ENCODE data around the gene SORL1. TPM values are rescaled to one million over a fixed set of nuclear protein-coding genes. Genes with fewer than 3 reads are reported as not detected.

Gene SORL1
- total RNA-seq, 1 donor from 2014 or later, result 39.0 TPM

- no peak for DNase-seq (ENCODE audit: extremely low spot score, unreplicated experiment)
- Mint-ChIP-seq H3K4me3 (no peak overlapping the region), H3K4me1 (ENCODE audit: unreplicated experiment) (peaks cover 4% of the 10 kb centered on the region), H3K36me3 (no peaks in the 10 kb centered on the region), H3K9me3 (no peaks in the 10 kb centered on the region), H3K27me3 (peaks cover 9% of the 10 kb centered on the region), H3K27ac (no peak overlapping the region)
- no peak for TF ChIP-seq CTCF (conservative IDR thresholded peaks at IDR 0.05)
Observed at GRCh38 chr11:121422675-121423074, 29.4 kb upstream of the SORL1 start.

GRCh38 chr11:121425828-121426227 is 26.3 kb upstream of the SORL1 start:
- Mint-ChIP-seq H3K9me3 (no peaks in the 10 kb centered on the region), H3K36me3 (no peaks in the 10 kb centered on the region), H3K4me3 (no peak overlapping the region), H3K4me1 (ENCODE audit: unreplicated experiment) (peaks cover 9% of the 10 kb centered on the region), H3K27ac (no peak overlapping the region), H3K27me3 (peaks cover 15% of the 10 kb centered on the region)
- no peak for TF ChIP-seq CTCF (conservative IDR thresholded peaks at IDR 0.05)
- DNase-seq (ENCODE audit: extremely low spot score, unreplicated experiment), result no peak

GRCh38 chr11:121426476-121427399 is 25.4 kb upstream of the SORL1 start:
- no peak for DNase-seq (ENCODE audit: extremely low spot score, unreplicated experiment)
- Mint-ChIP-seq H3K27ac (no peak overlapping the region), H3K9me3 (no peaks in the 10 kb centered on the region), H3K4me3 (peak overlapping the region; percentile 74), H3K27me3 (peaks cover 15% of the 10 kb centered on the region), H3K4me1 (ENCODE audit: unreplicated experiment) (peaks cover 9% of the 10 kb centered on the region), H3K36me3 (no peaks in the 10 kb centered on the region)
- peak; percentile 35 for TF ChIP-seq CTCF (conservative IDR thresholded peaks at IDR 0.05)

GRCh38 chr11:121427400-121427744 is 24.7 kb upstream of the SORL1 start:
- DNase-seq (ENCODE audit: extremely low spot score, unreplicated experiment), result no peak
- TF ChIP-seq CTCF (conservative IDR thresholded peaks at IDR 0.05), result no peak
- Mint-ChIP-seq H3K4me3 (no peak overlapping the region), H3K27ac (no peak overlapping the region), H3K9me3 (no peaks in the 10 kb centered on the region), H3K27me3 (peaks cover 15% of the 10 kb centered on the region), H3K36me3 (no peaks in the 10 kb centered on the region), H3K4me1 (ENCODE audit: unreplicated experiment) (peaks cover 9% of the 10 kb centered on the region)

- Mint-ChIP-seq H3K36me3 (no peaks in the 10 kb centered on the region), H3K27me3 (peaks cover 15% of the 10 kb centered on the region), H3K4me1 (ENCODE audit: unreplicated experiment) (peaks cover 9% of the 10 kb centered on the region), H3K9me3 (no peaks in the 10 kb centered on the region), H3K4me3 (no peak overlapping the region), H3K27ac (no peak overlapping the region)
- no peak for TF ChIP-seq CTCF (conservative IDR thresholded peaks at IDR 0.05)
- DNase-seq (ENCODE audit: extremely low spot score, unreplicated experiment), result no peak
Observed at GRCh38 chr11:121429556-121429955, 22.6 kb upstream of the SORL1 start.
